NCI-H187 (cell line): ENCODE measurements around the gene RABAC1.
"Not testable (repeated sequence)": the region's sequence is repeated elsewhere in the genome, so short reads cannot be mapped to it uniquely, and the experiment has no call there.

ENCODE experiments used
- DNase-seq, 2 experiments: peaks; one replicate each; lab custom pipeline; 2025; lab: John Stamatoyannopoulos, UW

Gene RABAC1

GRCh38 chr19:41959056-41960053, at the start of gene RABAC1:
Gene RABAC1, minus strand, starts transcription at chr19:41959321. Its CDS starts 29 bp downstream, at chr19:41959292.
- peak; percentile 88 to 91 for DNase-seq

- DNase-seq = no peak
Observed at GRCh38 chr19:42006569-42006968, 47.4 kb upstream of the RABAC1 start.

GRCh38 chr19:42005504-42005903, 46.4 kb upstream of the RABAC1 start:
- no peak for DNase-seq

- no peak for DNase-seq
Observed at GRCh38 chr19:42003506-42004294, 44.6 kb upstream of the RABAC1 start.

GRCh38 chr19:41999878-42000208, 40.7 kb upstream of the RABAC1 start:
- no peak for DNase-seq

GRCh38 chr19:41999071-41999877, 40.2 kb upstream of the RABAC1 start:
- no peak for DNase-seq

GRCh38 chr19:41998246-41999020, 39.3 kb upstream of the RABAC1 start:
- DNase-seq = peak in 1 of 2 experiments; percentile 15

- DNase-seq = no peak
Observed at GRCh38 chr19:41997851-41998229, 38.7 kb upstream of the RABAC1 start.

GRCh38 chr19:41997121-41997850, 38.2 kb upstream of the RABAC1 start:
- DNase-seq = no peak

- DNase-seq = no peak
Observed at GRCh38 chr19:41995959-41996797, 37.1 kb upstream of the RABAC1 start.

GRCh38 chr19:41994994-41995958, 36.2 kb upstream of the RABAC1 start:
- no peak for DNase-seq

GRCh38 chr19:41994521-41994971, 35.4 kb upstream of the RABAC1 start:
- no peak for DNase-seq

GRCh38 chr19:41993612-41994483, 34.7 kb upstream of the RABAC1 start, which contains the start of gene ATP1A3:
Gene ATP1A3, minus strand, starts transcription at chr19:41994230. Its CDS starts 154 bp downstream, at chr19:41994076.
- peak; percentile 70 to 74 for DNase-seq

- DNase-seq = not testable (repeated sequence)
Observed at GRCh38 chr19:41991925-41992569, 32.9 kb upstream of the RABAC1 start.

- DNase-seq = no peak
Observed at GRCh38 chr19:41991025-41991424, 31.9 kb upstream of the RABAC1 start.

GRCh38 chr19:41990615-41991014, 31.5 kb upstream of the RABAC1 start:
- no peak for DNase-seq

- no peak for DNase-seq
Observed at GRCh38 chr19:41990028-41990427, 30.9 kb upstream of the RABAC1 start.
